HG02973 (cell line): ENCODE measurements around the gene TTYH1.
"Not testable (repeated sequence)": the region's sequence is repeated elsewhere in the genome, so short reads cannot be mapped to it uniquely, and the experiment has no call there.

Experiments used
- ATAC-seq: cut with Tn5 transposase; IDR thresholded peaks from one replicate; pipeline ENCODE4 v1.9.1; 2021; ENCODE audit warnings: moderate library complexity; ENCODE audit not compliant: unreplicated experiment

The TTYH1 gene

GRCh38 chr19:54436628-54437252 lies 21.5 kb downstream of the TTYH1 start:
- ATAC-seq = no peak

GRCh38 chr19:54439174-54439851 lies 24.0 kb downstream of the TTYH1 start:
- ATAC-seq = no peak

GRCh38 chr19:54440641-54441040 lies 25.4 kb downstream of the TTYH1 start:
- ATAC-seq = no peak

- ATAC-seq = no peak
These were observed 29.5 kb downstream of the TTYH1 start for GRCh38 chr19:54444737-54445136.

GRCh38 chr19:54446349-54446748 lies 31.1 kb downstream of the TTYH1 start:
- not testable (repeated sequence) for ATAC-seq

- ATAC-seq = no peak
These were observed 32.9 kb downstream of the TTYH1 start for GRCh38 chr19:54448040-54448773.

- peak; percentile 82 for ATAC-seq
These were observed 33.8 kb downstream of the TTYH1 start, which contains the start of gene LENG8 for GRCh38 chr19:54448774-54449700. LENG8 (plus strand) TSS chr19:54449199; CDS start chr19:54451345, 2,146 bp downstream.

GRCh38 chr19:54449701-54450069 lies 34.4 kb downstream of the TTYH1 start:
- no peak for ATAC-seq

GRCh38 chr19:54451331-54451871 lies 36.1 kb downstream of the TTYH1 start:
- no peak for ATAC-seq

GRCh38 chr19:54451997-54452396 lies 36.7 kb downstream of the TTYH1 start:
- no peak for ATAC-seq

- ATAC-seq = no peak
These were observed 37.4 kb downstream of the TTYH1 start for GRCh38 chr19:54452626-54453025.

GRCh38 chr19:54453921-54454780 lies 38.9 kb downstream of the TTYH1 start:
- no peak for ATAC-seq

- no peak for ATAC-seq
These were observed 39.8 kb downstream of the TTYH1 start for GRCh38 chr19:54454781-54455675.

- ATAC-seq = no peak
These were observed 40.6 kb downstream of the TTYH1 start for GRCh38 chr19:54455786-54456422.

GRCh38 chr19:54456423-54457373 lies 41.4 kb downstream of the TTYH1 start:
- ATAC-seq = no peak

GRCh38 chr19:54457773-54458647 lies 42.7 kb downstream of the TTYH1 start:
- no peak for ATAC-seq
